ENCODE results near the gene FAM20C.
"Not testable (repeated sequence)": the region's sequence is repeated elsewhere in the genome, so short reads cannot be mapped to it uniquely, and the experiment has no call there.

Gene FAM20C

DNA sequence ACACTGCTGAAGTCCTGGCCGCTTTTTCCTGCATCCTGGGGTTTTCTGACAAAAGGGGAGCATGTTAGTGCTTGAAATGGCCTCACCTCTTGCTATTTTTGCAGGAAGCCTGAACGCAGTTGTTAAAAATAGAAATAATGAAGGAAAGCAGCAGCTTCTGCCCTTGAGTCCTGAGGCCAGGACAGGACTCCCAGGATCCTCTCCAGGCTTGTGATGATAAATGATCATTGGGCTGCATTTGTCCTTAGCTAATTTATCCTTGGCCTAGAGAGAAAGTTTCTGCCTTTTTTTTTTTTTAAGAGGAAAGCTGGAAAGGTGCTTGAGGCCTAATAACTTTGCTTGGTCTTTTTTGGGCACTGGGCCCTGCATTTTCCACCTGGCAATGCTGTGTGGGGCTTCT, 17.7 kb upstream of the FAM20C start:
- DNase-seq (ENCODE audit: low read depth in 2 of 2) = no peak

DNA sequence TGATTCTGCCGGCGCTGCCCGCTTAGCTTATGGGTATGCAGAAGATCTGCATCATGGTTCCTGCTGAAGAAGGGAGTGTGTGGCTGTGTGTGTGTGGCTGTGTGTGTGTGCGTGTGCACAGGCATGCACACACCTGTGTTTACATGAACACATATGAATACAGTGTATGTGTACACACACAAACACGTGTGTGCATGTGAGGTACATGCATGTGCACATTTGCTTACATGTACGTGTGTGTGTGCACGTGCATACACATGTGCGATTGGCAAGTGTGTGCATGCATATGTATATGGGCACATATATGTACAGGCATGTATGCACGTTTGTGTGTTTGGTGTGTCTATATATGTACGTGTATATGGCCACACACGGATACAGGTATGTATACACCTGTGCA, 16.4 kb upstream of the FAM20C start:
- no peak for DNase-seq (ENCODE audit: low read depth in 2 of 2)

DNA sequence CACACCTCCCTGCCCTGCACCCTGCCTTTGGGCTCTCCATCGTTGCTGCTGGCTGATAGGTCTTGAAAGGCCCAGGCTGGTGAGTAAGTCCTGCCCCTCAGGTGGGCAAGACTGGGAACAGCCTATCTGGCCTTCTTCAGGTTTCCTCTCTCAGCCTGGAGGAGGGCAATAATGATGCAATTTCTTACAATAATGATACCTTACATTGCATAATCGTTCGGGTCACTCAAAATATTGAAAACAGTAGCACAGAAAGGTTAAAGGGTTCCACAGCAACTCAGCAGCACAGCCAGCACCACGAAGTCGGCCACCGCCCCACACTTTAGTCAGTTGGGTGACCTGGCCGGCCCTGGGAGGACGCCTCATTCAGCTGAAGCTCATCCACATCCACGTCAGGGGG, 16.0 kb upstream of the FAM20C start:
- DNase-seq (ENCODE audit: low read depth in 2 of 2) = no peak

DNA sequence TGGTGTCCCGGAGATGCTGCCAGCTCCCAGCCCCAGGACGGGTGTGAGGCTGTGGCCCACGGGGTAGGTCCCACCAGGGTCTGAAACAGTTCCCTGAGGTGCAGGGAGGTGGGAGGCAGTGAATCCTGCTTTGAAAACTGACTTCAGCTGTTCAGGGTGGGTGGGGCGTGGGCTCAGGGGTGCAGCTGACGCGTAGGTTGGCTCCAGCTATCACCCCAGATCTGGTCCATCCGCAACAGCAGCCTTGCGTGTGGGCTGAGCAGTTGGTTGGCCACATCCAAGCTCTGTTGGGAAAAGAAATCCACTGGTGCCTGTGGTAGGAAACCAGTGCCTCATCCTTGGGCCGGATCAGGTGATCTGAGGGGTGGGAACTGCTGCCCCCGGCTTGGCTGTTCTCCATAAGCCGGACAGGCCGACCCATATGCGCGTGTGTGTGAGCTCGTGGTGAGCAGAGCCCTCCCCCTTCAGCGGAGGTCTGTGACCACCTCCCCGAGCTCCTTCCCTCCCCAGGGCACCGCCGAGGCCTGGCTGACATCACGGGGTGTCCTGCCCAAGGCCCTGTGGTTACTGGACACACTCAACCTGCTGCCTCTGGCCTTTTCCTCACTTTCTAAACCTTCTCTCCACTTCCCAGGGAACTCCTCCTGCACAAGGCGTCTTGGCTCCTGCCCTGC, 15.4 kb upstream of the FAM20C start:
- DNase-seq (ENCODE audit: low read depth in 2 of 2) = no peak

DNA sequence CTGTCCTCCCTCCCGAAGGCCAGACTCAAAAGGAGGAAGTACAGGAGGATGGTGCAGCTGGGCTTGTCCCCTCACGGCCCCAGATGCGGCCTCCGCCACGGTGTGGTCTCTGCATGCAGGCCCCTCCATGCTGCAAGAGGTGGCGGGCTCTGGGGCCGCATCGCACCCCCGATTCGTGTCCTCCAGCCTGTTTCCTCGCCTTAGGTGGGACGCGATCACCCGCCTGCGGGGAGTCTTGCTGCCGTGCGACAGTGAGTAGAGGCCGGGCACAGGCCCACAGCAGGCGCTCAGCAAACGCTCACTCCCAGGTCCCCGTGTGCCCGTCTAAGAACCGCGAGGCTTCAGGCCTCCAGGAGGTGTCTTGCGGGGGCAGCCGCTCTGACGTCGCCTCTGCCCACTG, 13.9 kb upstream of the FAM20C start:
- DNase-seq (ENCODE audit: low read depth in 2 of 2) = no peak

DNA sequence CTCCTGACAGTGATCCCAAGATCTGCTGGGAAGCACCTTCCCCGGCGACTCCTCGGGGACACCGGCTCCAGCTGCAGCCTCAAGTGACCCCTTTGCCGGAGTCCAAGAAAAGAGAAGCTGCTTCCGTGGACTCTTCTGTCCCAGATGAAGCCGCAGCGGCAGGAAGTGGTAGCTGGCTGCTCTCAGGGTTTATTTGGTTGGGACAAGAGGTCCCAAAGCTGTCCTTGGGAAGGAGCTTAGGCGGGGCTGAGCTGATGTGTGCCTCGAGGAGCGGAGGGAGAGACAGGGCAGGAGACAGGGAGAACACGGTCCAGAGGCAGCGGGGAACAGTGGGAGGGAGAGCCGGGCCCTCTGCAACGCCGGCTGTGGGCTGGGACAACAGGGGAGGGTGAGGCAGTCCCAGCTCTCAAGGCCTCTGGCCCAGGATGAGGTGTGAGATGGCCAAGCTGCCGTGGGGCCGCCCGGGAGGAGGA, 13.1 kb upstream of the FAM20C start:
- DNase-seq (ENCODE audit: low read depth in 2 of 2) = no peak

DNA sequence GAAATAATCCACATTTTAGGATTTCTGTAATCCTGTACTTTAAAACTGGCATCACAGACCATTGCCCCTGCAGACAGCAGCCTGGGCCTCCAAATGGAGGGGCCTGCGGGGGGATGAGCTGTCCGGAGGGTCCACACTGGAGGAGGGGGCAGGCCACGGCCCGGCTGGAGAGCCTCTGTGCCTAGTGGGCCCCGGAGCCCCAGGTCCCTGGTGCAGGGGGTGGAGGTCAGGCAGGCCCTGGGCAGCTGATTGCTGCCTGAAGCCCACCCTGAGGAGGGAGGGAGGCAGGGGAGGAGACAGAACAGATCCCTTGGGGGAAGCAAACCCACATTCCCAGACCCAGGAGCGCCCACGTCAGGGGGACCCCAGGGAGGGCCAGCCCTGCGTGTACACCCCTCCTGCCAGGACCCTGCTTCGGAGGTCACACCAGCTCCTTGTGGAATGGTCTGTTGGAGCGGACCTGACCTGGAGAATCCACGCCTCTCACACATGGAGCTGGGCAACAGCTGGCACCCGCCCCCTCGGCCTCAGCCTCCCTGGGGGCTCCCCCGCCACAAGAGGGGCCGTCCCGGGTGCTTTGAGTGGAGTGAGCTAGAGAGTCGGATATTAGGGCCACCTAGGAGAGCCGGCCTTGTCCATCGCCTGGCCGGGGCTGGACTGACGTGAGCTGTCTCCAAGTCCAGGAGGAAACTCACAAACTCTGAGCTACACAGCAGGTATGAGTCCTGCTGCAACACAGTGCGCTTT, 12.2 kb upstream of the FAM20C start:
- DNase-seq (ENCODE audit: low read depth in 2 of 2) = no peak

DNA sequence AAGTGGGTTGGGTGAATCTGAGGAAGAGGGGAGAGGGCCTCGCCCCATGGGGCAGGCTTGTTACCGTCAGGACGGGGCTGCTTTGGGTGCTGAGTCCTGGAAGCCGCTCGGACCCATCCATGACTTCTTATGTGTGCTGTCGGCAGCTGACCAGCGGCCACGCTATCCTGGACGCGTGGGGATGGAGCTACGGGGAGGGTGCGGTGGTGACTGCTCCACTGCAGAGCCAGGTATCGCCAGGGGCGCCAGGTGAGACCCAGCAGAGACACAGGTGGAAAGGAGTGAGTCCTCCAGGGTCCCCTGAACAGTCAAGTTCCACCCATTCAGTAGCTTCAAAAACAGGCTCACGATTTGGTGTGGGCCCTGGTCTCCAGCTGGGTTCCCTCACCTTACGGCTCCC, 10.6 kb upstream of the FAM20C start:
- DNase-seq (ENCODE audit: low read depth in 2 of 2) = no peak

DNA sequence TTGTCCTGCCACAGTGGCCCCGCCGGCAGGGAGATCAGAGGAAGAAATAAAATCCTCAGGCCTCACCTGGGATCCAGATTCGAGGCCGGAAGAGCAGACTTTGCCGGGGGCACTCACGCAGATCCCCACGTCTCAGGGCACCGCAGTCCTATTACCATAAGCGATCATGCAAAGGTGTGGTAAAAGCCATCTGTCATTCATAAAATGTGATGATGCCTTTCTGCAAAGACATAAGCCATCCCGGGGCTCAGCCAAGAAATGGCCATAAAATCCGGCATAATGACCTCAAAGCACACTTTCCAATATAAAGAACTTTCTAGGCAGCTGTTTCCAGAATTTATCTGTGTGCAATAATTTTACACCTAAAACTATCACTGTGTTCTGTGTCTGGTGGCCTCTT, 9.9 kb upstream of the FAM20C start:
- DNase-seq (ENCODE audit: low read depth in 2 of 2) = not testable (repeated sequence)

DNA sequence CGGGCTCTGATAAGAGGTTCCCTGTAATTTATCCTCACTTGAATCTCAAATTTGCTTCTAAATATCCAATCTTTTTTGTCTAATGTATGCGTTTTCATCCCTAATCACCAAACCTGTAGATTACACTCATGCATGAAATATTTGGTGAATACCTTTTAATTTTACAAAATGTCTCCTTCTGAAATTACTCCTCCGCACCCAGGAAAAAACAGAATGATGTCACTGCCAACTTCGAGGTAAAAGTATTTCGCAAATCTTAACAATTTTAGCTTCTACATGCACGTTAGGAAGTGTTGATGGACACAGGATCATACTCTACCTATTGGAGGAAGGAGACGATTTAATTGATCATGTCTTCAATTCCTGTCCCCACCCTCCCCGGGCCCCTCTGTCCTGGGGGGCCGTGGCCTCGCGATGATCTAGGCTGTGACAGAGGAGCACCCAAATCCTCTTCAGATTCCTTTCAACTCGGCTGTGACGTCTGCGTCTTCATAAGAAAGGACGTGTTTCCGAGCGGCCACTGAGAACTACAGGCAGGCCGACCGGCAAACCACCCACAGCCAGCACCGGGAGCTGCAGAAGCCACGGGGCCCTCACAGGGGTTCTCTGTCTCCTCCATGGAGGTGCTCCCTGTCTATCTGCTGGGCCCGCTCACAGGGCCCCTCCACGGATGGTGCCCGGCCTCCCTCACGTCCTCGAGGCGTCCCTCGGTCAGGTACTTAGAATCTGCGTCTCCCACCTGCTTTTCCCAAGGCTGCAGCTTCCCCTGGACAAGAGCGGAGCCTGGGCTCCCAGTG, 8.7 kb upstream of the FAM20C start:
- DNase-seq (ENCODE audit: low read depth in 2 of 2) = no peak

DNA sequence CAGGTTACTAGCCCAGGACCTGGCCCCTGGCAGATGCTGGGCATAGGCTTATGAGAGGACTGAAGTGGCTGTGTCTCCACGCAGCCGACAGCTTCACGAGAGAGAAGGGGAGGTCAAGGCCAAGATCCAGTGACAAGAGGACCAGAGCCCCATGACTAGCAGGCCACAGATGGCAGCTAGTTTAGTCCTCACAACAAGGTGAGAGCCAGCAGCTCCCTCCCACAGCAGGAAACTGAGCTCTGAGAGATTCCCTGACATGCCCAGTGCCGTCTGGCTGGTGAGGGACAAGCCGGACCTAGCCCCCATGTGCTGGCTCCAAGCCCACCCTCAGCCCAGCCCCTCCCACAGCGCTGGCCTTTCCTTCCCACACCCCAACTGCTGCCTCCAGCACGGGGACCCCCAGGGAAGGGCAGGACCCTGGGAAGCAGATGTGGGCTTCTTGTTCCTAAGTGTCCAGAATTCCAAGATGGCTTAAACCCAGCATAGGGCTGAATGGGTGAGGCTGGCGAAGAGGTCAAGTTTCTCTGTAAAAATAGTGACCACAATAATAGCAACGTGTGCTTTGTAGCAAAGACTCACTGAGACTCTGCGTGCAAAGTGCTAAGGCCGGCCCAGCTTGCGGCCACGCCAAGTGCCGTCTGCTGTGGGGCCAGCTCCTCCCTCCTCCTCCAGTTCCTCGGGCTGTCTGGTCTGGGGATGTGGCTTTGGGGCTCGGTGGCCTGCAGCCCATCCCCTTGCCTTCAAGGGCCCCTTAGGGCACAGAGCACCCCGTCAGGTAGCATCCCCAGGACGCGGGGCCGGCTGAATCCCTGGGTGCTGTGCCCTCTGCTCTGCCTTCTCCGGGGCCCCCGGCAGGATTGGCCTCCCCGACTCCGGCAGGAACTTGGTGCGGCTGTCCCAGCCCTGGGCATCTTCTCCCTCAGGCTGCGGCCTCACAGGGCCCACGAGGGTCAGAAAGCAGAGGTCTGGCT, 7.8 kb upstream of the FAM20C start:
- DNase-seq (ENCODE audit: low read depth in 2 of 2) = no peak

DNA sequence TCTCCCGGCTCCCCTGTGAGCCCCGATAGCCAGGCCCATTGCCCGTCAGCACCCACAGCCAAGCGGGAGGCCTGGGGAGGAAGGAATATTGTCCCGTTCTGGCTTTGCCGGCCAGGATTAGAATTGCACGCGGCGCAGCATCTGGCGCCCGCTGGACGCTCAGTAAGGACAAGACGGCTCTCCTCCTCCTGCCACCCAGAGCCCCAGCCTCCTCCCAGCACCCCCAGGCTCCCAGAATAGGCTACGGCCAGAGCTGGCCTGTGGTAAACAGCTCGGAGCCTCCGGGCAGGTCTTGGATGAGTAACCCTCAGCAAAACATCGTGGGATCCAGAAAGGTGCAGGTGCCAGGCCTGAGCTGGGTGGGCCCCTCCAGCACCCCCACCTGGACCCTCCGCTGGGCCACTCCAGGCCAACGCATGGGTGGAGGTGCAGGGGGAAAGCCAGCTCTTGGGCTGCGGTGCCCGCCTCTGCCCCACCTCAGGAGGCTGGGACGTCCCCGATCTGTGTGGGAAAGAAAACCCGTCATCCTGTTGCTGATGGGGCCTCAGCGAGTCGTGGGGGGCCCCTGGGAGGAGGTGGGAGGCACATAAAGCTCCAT, 5.8 kb upstream of the FAM20C start:
- no peak for DNase-seq (ENCODE audit: low read depth in 2 of 2)

DNA sequence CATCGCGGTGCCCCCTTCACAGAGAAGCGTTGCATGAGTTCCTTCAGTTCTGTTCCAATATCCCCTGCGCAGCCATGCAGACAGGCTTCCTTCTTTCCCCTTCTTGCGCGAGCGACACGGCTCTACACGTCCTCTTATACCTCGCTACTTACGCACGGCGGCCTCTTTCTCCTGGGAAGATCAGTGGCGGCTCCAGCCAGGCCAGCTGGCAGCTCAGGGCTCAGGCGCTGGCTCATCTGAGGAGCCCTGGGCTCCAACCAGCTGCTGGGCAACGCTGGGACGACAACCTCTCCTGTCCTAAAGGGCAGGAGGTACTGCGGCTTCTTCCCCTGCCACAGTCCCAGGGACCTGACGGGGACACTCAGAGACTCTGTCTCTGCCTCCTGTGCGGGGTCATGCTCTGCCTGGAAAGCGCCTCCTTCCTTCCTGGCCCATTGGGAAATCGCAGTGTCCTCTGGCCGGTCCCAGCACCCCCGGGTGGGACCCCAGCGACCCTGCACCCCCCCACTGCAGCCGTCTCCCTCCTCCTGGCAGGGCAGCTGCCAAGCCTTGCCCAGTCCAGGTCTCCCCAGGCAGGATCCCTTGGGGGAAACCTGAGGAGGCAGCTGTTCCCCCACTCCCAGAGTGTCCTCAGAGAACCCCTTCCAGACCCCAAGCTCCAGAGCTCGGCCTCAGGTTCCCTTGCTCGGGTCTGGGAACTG, 5.0 kb upstream of the FAM20C start:
- no peak for DNase-seq (ENCODE audit: low read depth in 2 of 2)

DNA sequence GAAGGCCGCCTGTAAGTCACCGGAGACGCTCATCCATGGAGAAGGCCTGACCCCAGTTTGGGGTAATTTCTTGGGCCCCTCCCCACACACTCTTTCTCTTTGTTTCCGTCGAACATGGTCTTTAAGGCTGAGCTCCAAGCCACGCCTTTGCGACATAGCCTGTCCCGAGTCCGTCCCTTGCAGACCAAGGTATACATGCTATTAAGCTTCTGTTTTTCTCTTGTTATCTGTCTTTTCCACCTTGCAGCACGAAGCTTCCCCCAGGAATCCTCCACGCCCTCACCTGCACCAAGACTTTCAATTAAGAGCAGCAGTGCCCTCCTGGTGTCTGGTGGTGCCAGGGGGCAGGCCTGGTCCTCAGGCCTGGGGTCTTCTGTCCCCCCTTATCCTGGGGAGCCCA, 4.2 kb upstream of the FAM20C start:
- DNase-seq (ENCODE audit: low read depth in 2 of 2) = no peak

DNA sequence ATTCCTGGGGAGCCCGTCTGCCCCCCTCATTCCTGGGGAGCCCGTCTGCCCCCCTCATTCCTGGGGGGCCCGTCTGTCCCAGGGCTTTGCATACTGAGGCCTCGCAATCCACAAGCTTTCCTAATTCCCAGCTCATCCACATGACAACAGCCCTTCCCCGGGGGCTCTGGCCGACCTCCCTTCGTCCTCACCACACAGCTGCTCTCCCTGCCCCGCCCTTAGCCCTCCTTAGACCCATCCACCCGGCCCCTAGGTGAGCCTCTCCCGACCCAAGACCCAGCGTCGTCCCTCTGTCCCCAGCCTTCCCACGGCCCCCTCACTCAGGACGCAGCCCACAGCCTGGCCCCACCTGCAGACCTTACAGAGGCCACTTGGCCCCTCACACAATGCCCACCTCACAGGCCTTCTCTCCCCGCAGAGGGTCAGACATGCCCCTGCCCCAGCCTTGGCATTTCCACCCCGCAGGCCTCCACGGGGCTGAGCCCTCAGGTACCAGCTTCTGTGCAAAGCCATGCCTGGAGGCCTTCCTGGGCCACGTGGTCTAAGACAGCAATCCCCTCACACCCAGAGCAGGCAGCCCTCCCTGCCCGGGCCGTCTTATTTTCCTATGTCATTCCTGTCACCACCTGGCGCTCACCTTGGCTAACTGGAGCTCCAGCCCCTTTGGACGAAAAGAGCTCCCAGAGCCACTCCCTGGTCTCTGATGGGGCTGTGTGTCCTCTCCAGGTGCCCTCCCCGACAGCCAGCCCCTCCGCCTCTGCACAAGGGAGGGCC, 3.5 kb upstream of the FAM20C start:
- DNase-seq (ENCODE audit: low read depth in 2 of 2) = no peak

DNA sequence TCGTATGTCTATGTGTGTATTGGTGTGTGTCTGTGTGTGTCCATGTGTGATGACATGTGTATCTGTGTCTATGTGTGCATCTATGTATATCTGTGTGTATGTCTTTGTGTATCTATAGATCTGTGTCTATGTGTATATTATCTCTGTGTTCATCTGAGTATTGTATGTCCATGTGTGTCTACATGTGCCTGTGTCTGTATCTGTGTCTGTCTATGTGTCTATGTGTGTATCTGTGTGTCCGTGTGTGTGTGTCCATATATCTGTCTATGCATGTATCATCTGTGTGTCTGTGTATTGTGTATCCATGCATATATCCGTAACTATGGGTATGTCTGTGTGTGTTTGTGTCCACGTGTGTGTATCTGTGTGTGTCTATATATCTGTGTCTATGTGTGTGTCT, 2.7 kb upstream of the FAM20C start:
- no peak for DNase-seq (ENCODE audit: low read depth in 2 of 2)

DNA sequence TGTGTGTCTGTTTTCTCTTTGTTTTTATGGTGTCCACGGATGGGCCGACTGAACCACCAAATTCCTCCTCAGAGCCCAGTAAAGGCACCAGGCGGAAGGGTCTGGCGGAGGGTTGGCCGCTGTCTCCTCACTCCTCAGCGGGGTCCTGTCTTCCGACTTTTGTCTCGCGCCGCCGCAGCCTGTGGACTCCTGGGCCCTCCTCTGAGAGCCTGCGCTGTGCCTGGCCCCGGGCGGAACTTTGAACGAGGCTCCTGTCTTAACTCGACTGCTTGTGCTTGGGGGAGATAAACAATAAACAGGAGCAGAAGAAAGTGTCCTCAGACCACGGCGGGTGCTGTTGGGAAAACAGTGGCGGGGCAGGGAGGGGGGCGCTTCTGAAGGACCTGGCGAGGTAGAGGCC, 2.2 kb upstream of the FAM20C start:
- DNase-seq (ENCODE audit: low read depth in 2 of 2) = no peak

DNA sequence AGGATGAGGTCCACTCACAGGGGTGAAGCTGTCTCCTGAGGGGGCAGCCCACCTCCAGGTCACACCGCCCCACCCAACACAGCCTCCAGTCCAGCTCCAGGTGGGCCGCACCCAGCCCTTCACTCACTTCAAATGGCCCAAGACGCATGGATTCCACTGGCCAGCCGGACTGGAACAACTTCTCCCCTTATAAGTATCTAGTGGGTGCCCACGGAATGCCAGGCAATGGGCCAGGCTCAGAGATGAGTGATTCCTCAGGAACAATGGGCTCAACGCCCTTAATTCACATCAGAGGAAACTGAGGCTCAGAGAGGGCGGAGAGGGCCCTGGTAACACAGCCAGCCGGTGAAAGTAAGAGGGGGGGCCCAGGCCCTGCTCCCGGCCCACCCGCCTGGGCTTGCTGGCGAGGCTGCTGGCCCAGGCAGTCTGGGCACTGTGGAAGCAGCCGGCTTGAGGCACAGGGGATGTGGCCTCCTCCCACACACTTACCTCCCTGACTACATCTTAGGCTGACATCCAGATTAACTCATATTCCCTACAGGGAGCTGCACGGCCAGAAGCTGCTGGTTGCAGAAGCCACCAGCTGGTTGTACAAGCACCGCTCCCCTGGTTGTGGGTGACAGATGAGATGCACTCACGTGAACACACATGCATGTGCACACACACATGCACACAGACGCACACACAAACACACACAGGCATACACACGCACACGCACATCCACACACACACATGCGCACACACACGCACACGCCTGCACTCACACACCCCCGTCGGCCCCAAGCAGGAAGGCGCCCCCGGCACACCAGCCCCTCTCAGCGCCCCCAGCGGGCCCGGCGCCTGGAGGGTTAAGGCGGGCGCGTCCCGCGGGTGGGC, 1.0 kb upstream of the FAM20C start:
- no peak for DNase-seq (ENCODE audit: low read depth in 2 of 2)

Measured in stimulated activated CD4-positive, alpha-beta T cell treated with anti-CD3 and anti-CD28 coated beads, Interleukin-1b, Interleukin-23, amount 100 ng/mL, for 1 hour (primary cell).